Measurements from ENCODE around the gene LMTK3. TPM values are rescaled to one million over a fixed set of nuclear protein-coding genes. Genes with fewer than 3 reads are reported as not detected.

The LMTK3 gene
- total and polyA plus RNA-seq, 9 of the 15 experiments (the other 6 are each of a cell fraction or from before 2014, with no cell fraction given) = 0.35 to 12.3 (median 2.0) TPM; not detected in 2

- H3K9me3 ChIP-seq (replicated peaks; ENCODE audit: control insufficient read depth, insufficient read depth, low read depth, low read length) = no peaks in the 10 kb centered on the region
- no peaks in the 10 kb centered on the region for H3K36me3 ChIP-seq (ENCODE audit: control insufficient read depth, insufficient read depth, low read length)
- TF ChIP-seq ZNF717 (CRISPR knock-in tag; IDR thresholded peaks at IDR 0.05) (no peak), BCOR (IDR thresholded peaks at IDR 0.05) (0 out of 2 replicates have a peak, but pooled peaks have one; percentile 17), ZNF24 (IDR thresholded peaks at IDR 0.05) (peak; percentile 84)
- H4K20me1 ChIP-seq (replicated peaks; ENCODE audit: control insufficient read depth, insufficient read depth, low read length) = no peaks in the 10 kb centered on the region; the same call in 1 of the 2 replicates
- POLR2A ChIA-PET = no interaction called here
- DNase-seq (ENCODE audit: extremely low read depth in 1 of 4, low spot score in 3 of 4) (no peak), FAIRE-seq (no peak), ATAC-seq (no peak)
- H3K79me2 ChIP-seq (ENCODE audit: control insufficient read depth, insufficient read depth, low read length) = no peaks in the 10 kb centered on the region
- WGBS (ENCODE audit: insufficient coverage, low coverage, missing lambda C conversion rate) = 2% methylated on average over 5 of the region's 5 CpGs
- H3K27ac ChIP-seq (ENCODE audit: extremely low read depth, low read depth, low read length) = no peak overlapping the region
- H3K4me1 ChIP-seq (replicated peaks in 1 of 2; ENCODE audit: control insufficient read depth in 2 of 2, insufficient read depth in 2 of 2, low read length in 2 of 2) = peaks cover 8 to 31% of the 10 kb centered on the region in 2 experiments; a peak in 3 of 5 replicates
- H3K4me2 ChIP-seq (ENCODE audit: insufficient read depth, low read length) = no peak overlapping the region
- intact Hi-C loops (cut with micrococcal nuclease) (no loop called here), in situ Hi-C loops (cut with MboI) (no loop called here)
- CTCF ChIA-PET (ENCODE audit: low intra/inter-chr PET ratio) = no interaction called here
- 0 out of 4 replicates have a peak overlapping the region, but pooled peaks of 1 of the 2 experiments have one; percentile 2 for H3K9ac ChIP-seq (ENCODE audit: insufficient read depth in 1 of 2, low read depth in 2 of 2, low read length in 2 of 2)
- no peak overlapping the region for H3K4me3 ChIP-seq
- no peaks in the 10 kb centered on the region for H3K9me1 ChIP-seq (ENCODE audit: control insufficient read depth, insufficient read depth, low read length)
- peaks cover 0 to 17% of the 10 kb centered on the region in 2 experiments; a peak in 3 of 5 replicates for H3K27me3 ChIP-seq (ENCODE audit: control insufficient read depth in 2 of 2, insufficient read depth in 2 of 2, low read length in 2 of 2)
- no peak overlapping the region for H2AFZ ChIP-seq (ENCODE audit: low read depth, low read length)
- BruUV-seq (replicated peaks) = no TSS peak
Observed at GRCh38 chr19:48549380-48549779, 37.7 kb upstream of the LMTK3 start.

- no peak overlapping the region for H3K4me3 ChIP-seq
- DNase-seq (ENCODE audit: extremely low read depth in 1 of 4, low spot score in 3 of 4) (no peak), ATAC-seq (no peak), FAIRE-seq (no peak)
- ChIA-PET POLR2A (no interaction called here), CTCF (ENCODE audit: low intra/inter-chr PET ratio) (no interaction called here)
- no peaks in the 10 kb centered on the region for H3K9me3 ChIP-seq (replicated peaks; ENCODE audit: control insufficient read depth, insufficient read depth, low read depth, low read length)
- H3K4me2 ChIP-seq (ENCODE audit: insufficient read depth, low read length) = no peak overlapping the region
- H3K79me2 ChIP-seq (ENCODE audit: control insufficient read depth, insufficient read depth, low read length) = no peaks in the 10 kb centered on the region
- H3K27me3 ChIP-seq (ENCODE audit: control insufficient read depth in 2 of 2, insufficient read depth in 2 of 2, low read length in 2 of 2) = peaks cover 0 to 17% of the 10 kb centered on the region in 2 experiments; a peak in 3 of 5 replicates
- in situ Hi-C loops (cut with MboI) (no loop called here), intact Hi-C loops (cut with micrococcal nuclease) (no loop called here)
- H3K9ac ChIP-seq (ENCODE audit: insufficient read depth in 1 of 2, low read depth in 2 of 2, low read length in 2 of 2) = no peak overlapping the region
- no peak overlapping the region for H3K27ac ChIP-seq (ENCODE audit: extremely low read depth, low read depth, low read length)
- no peaks in the 10 kb centered on the region; the same call in 1 of the 2 replicates for H4K20me1 ChIP-seq (replicated peaks; ENCODE audit: control insufficient read depth, insufficient read depth, low read length)
- H3K4me1 ChIP-seq (replicated peaks in 1 of 2; ENCODE audit: control insufficient read depth in 2 of 2, insufficient read depth in 2 of 2, low read length in 2 of 2) = peaks cover under 1 to 25% of the 10 kb centered on the region in 2 experiments; a peak in 2 of 5 replicates
- no peaks in the 10 kb centered on the region for H3K9me1 ChIP-seq (ENCODE audit: control insufficient read depth, insufficient read depth, low read length)
- no peaks in the 10 kb centered on the region for H3K36me3 ChIP-seq (ENCODE audit: control insufficient read depth, insufficient read depth, low read length)
- BruUV-seq (replicated peaks) = no TSS peak
- no peak overlapping the region for H2AFZ ChIP-seq (ENCODE audit: low read depth, low read length)
- WGBS (ENCODE audit: insufficient coverage, low coverage, missing lambda C conversion rate) = 0% methylated on average over 1 of the region's 1 CpG
- no peak for TF ChIP-seq CC2D1A (IDR thresholded peaks at IDR 0.05)
- TF ChIP-seq PHF21A (IDR thresholded peaks at IDR 0.05; ENCODE audit: borderline replicate concordance, low read depth) = no peak
- peak; percentile 93 for TF ChIP-seq EHMT2 (IDR thresholded peaks at IDR 0.05)
- peak; percentile 6; the same call in 1 of the 2 replicates for TF ChIP-seq HBP1 (CRISPR knock-in tag; IDR thresholded peaks at IDR 0.05)
- TF ChIP-seq EP300 (IDR thresholded peaks at IDR 0.05; ENCODE audit: low read length) = no peak
- no peak for TF ChIP-seq PURB (CRISPR knock-in tag; IDR thresholded peaks at IDR 0.05; ENCODE audit: low read depth)
- no peak for TF ChIP-seq CXXC5 (CRISPR knock-in tag; IDR thresholded peaks at IDR 0.05)
- TF ChIP-seq ZBTB5 (IDR thresholded peaks at IDR 0.05) = 0 out of 2 replicates have a peak, but pooled peaks have one; percentile 38
- no peak for TF ChIP-seq PML (IDR thresholded peaks at IDR 0.05; ENCODE audit: low read length)
Observed at GRCh38 chr19:48548253-48548911, 36.7 kb upstream of the LMTK3 start.
